PC-3 (cell line): ENCODE results near the gene EDIL3. TPM values are rescaled to one million over a fixed set of nuclear protein-coding genes. Genes with fewer than 3 reads are reported as not detected.
A peak's percentile ranks its signal among the peaks of the same experiment; 100 is the strongest.

ENCODE experiments used
- ATAC-seq: fragments of 200-7000 bp; cut with Tn5 transposase; 2 replicates; pipeline ENCODE4 v1.9.1; 2020; ENCODE audit warnings: mild to moderate bottlenecking, moderate library complexity
- BruUV-seq: library from RNA; stranded (reverse); fragments of 400-500 nt; replicated peaks from 2 replicates; lab custom pipeline; 2021; lab: Mats Ljungman, UMichigan
- CTCF ChIA-PET: fragments of 300-600 bp; sonication (Branson Sonifier 250); formaldehyde crosslinking; loops from one replicate; lab custom pipeline; 2022; ENCODE audit warnings: antibody characterized with exemption; lab: Charles Lee
- POLR2A ChIA-PET: fragments of 300-600 bp; sonication (Branson Sonifier 250); formaldehyde crosslinking; loops from one replicate; lab custom pipeline; 2022; ENCODE audit warnings: antibody characterized with exemption; ENCODE audit not compliant: unreplicated experiment; lab: Charles Lee
- DNase-seq: peaks from one replicate; pipeline ENCODE4 v3.0.0-alpha.2; 2015
- H2AFZ ChIP-seq: fragments of 300-600 bp; sonication (generic); 2 replicates; pipeline ENCODE4 v1.6.0; 2016; ENCODE audit warnings: antibody characterized with exemption, low read length
- H3F3A ChIP-seq: fragments of 300-600 bp; sonication (generic); one replicate; pipeline ENCODE4 v1.6.0; 2017; ENCODE audit warnings: antibody characterized with exemption, low read length, control low read depth, mild to moderate bottlenecking; ENCODE audit not compliant: unreplicated experiment
- H3K27ac ChIP-seq: fragments of 300-600 bp; sonication (generic); 2 replicates; pipeline ENCODE4 v1.5.1; 2016; ENCODE audit warnings: mild to moderate bottlenecking, low read length
- H3K27me3 ChIP-seq: fragments of 300-600 bp; sonication (generic); 2 replicates; pipeline ENCODE4 v1.6.1; 2016; ENCODE audit warnings: low read length, mixed read lengths
- H3K36me3 ChIP-seq: fragments of 300-600 bp; sonication (generic); 2 replicates; pipeline ENCODE4 v1.6.1; 2016; ENCODE audit warnings: low read depth, mixed run types, low read length, mixed read lengths
- H3K4me1 ChIP-seq: fragments of 300-600 bp; sonication (generic); 2 replicates; pipeline ENCODE4 v1.5.1; 2016; ENCODE audit warnings: low read length; ENCODE audit not compliant: insufficient read depth
- H3K4me2 ChIP-seq: fragments of 300-600 bp; sonication (generic); 2 replicates; pipeline ENCODE4 v1.6.0; 2016; ENCODE audit warnings: low read length
- H3K4me3 ChIP-seq: fragments of 300-600 bp; sonication (generic); 2 replicates; pipeline ENCODE4 v1.5.1; 2016; ENCODE audit warnings: mild to moderate bottlenecking, low read length, mixed read lengths
- H3K79me2 ChIP-seq: fragments of 300-600 bp; sonication (generic); 2 replicates; pipeline ENCODE4 v1.6.1; 2017; ENCODE audit warnings: low read length, mixed read lengths
- H3K9ac ChIP-seq: fragments of 300-600 bp; sonication (generic); 2 replicates; pipeline ENCODE4 v1.6.0; 2016; ENCODE audit warnings: mild to moderate bottlenecking, low read length
- H3K9me2 ChIP-seq: fragments of 300-600 bp; sonication (generic); replicated peaks from 2 replicates; pipeline ENCODE4 v1.6.1; 2016; ENCODE audit warnings: mixed run types, low read length, mixed read lengths
- H3K9me3 ChIP-seq: fragments of 300-600 bp; sonication (generic); 2 replicates; pipeline ENCODE4 v1.6.1; 2016; ENCODE audit warnings: low read length, mixed read lengths
- H4K20me1 ChIP-seq: fragments of 300-600 bp; sonication (generic); 2 replicates; pipeline ENCODE4 v1.6.1; 2016; ENCODE audit warnings: low read length, mixed read lengths
- EZH2 ChIP-seq: fragments of 300-600 bp; sonication (generic); IDR thresholded peaks from one replicate; pipeline ENCODE4 v1.6.1; 2017; ENCODE audit warnings: antibody characterized with exemption, mild to moderate bottlenecking, low read length; ENCODE audit not compliant: unreplicated experiment
- EZH2phosphoT487 ChIP-seq: fragments of 300-600 bp; sonication (generic); IDR thresholded peaks from 2 replicates; pipeline ENCODE4 v1.6.1; 2018; ENCODE audit warnings: mild to moderate bottlenecking, antibody characterized with exemption, low read length, borderline replicate concordance
- intact Hi-C: fragments of 100-400 bp; cut with micrococcal nuclease; formaldehyde crosslinking; loops from 2 replicates; pipeline ENCODE4 v1.9.0; 2023
- total RNA-seq: library from RNA; depleted of rRNA; stranded (reverse); fragments of >200 nt; gene quantifications from 2 replicates; pipeline ENCODE4 v1.2.3, GENCODE V29; 2014
- TF ChIP-seq, protein P1 (sequence below): fragments of 300-600 bp; sonication (generic); conservative IDR thresholded peaks from 2 replicates; pipeline ENCODE4 v1.5.1; 2017; ENCODE audit warnings: antibody characterized with exemption, low read depth, mild to moderate bottlenecking, low read length

The EDIL3 gene
- total RNA-seq, 1 experiment from 2014 or later = 13.8 TPM

DNA sequence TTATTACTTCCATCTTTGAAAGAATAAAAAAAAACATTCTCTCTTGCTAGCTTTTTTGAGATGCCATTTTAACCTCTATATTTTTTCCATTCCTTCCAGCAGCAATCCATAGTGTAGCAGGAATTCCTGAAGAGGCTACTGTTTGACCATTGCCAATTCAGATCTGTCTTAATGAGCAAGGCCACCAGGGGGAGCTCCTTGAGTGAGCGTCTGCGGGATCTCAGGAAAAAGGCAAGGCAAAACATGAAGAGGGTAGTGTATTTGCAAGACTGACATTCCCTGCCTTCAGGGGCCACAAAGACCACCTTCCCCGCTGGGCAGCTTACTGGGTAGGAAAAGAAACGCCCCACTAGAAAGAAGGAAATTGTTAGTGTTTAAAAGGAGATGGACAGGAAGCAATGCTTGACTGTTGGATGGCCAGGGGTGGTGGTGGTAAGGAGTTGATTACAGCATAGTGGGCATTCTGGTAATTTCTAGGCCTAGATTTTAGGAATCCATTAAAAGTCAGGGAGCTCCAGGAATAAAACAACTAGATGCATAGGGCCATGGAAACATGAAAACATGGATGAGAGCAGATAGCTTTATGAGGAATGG lies 457.4 kb downstream of the EDIL3 start:
- no peak for TF ChIP-seq EZH2
- TF ChIP-seq, protein P1, sequence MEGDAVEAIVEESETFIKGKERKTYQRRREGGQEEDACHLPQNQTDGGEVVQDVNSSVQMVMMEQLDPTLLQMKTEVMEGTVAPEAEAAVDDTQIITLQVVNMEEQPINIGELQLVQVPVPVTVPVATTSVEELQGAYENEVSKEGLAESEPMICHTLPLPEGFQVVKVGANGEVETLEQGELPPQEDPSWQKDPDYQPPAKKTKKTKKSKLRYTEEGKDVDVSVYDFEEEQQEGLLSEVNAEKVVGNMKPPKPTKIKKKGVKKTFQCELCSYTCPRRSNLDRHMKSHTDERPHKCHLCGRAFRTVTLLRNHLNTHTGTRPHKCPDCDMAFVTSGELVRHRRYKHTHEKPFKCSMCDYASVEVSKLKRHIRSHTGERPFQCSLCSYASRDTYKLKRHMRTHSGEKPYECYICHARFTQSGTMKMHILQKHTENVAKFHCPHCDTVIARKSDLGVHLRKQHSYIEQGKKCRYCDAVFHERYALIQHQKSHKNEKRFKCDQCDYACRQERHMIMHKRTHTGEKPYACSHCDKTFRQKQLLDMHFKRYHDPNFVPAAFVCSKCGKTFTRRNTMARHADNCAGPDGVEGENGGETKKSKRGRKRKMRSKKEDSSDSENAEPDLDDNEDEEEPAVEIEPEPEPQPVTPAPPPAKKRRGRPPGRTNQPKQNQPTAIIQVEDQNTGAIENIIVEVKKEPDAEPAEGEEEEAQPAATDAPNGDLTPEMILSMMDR = peak; percentile 86
- H4K20me1 ChIP-seq = no peaks in the 10 kb centered on the region
- DNase-seq (peak; percentile 79), ATAC-seq (peak; percentile 31; the same call in 1 of the 2 replicates)
- CTCF ChIA-PET = interaction anchor here (0.6 kb wide), 2 partner anchors 189 to 684 kb away, joined by 3 to 4 read pairs; no protein-coding TSS in a partner anchor
- POLR2A ChIA-PET = no interaction called here
- H3F3A ChIP-seq = no peaks in the 10 kb centered on the region
- peaks cover 6% of the 10 kb centered on the region; the same call in 1 of the 2 replicates for H3K4me1 ChIP-seq
- H3K79me2 ChIP-seq = no peaks in the 10 kb centered on the region
- H3K9me2 ChIP-seq = no peaks in the 10 kb centered on the region
- no peaks in the 10 kb centered on the region for H3K27me3 ChIP-seq
- no peak overlapping the region for H3K4me3 ChIP-seq
- H3K4me2 ChIP-seq = no peak overlapping the region
- H2AFZ ChIP-seq = peak overlapping the region; percentile 19; the same call in 1 of the 2 replicates
- no peak overlapping the region for H3K27ac ChIP-seq
- no peaks in the 10 kb centered on the region for H3K36me3 ChIP-seq
- no TSS peak for BruUV-seq
- intact Hi-C loops = loop anchor here (5.0 kb wide), 3 partner anchors 90 to 515 kb away; no protein-coding TSS in a partner anchor
- no peaks in the 10 kb centered on the region for H3K9me3 ChIP-seq
- H3K9ac ChIP-seq = no peak overlapping the region

DNA sequence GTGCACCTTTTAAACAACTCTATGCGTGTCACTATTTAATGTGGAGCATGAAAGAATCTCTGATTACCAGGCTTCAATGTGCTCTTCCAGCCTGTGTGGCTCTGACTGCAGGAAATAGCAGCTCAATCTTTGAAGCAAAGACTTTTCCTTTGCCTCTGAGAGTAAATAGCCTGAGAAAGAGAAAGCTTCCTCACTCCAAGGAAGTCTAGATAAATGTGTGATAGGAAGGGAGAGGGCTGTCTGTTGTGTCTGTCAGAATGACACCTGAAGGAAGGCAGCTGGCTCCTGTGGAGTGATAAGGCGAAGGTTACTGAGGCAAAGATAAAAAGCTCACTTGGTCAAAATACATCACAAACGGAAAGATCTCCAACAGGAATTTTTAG lies 458.7 kb downstream of the EDIL3 start:
- Histone ChIP-seq H2AFZ (no peak overlapping the region), H3K4me2 (no peak overlapping the region), H3K4me3 (no peak overlapping the region), H3K27me3 (no peaks in the 10 kb centered on the region), H3K9ac (no peak overlapping the region), H3K4me1 (peaks cover 6% of the 10 kb centered on the region; the same call in 1 of the 2 replicates), H3K36me3 (no peaks in the 10 kb centered on the region), H3K9me2 (no peaks in the 10 kb centered on the region), H3K79me2 (no peaks in the 10 kb centered on the region), H4K20me1 (no peaks in the 10 kb centered on the region), H3K27ac (no peak overlapping the region), H3F3A (no peaks in the 10 kb centered on the region), H3K9me3 (no peaks in the 10 kb centered on the region)
- BruUV-seq = no TSS peak
- TF ChIP-seq, protein P1 = no peak
- TF ChIP-seq EZH2 = no peak
- no peak for TF ChIP-seq EZH2phosphoT487
- CTCF ChIA-PET = no interaction called here
- intact Hi-C loops = loop anchor here (5.0 kb wide), 3 partner anchors 91 to 516 kb away; no protein-coding TSS in a partner anchor
- POLR2A ChIA-PET = no interaction called here
- ATAC-seq (no peak), DNase-seq (no peak)

DNA sequence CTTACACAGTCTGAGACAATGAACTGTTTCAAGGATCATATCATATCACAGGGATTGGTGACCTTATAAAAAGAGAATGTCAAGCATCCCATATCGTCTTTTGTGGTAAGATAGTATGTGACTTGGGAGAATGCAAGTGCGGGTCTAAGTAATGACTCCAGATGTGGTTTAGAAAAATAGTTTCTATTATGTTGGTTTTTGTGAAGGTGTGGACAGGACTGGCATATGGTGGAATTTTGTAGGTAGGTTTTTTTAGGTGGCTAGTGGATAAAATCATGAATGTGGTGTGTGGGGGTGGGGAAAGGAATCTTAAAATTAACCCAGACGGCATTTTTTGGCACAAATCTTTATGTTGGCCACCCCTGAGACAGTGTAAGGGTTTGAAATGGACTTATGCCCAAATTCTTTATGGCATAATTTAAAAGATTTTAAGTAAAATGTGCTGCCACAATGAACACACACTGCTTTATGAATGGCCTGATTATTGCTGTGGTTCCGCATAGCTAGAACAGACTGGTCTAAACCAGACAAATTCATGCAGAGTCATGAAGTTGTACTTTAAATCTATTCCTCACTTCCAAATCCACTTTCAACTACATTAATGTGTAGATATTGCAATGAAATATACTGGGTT lies 459.2 kb downstream of the EDIL3 start:
- Histone ChIP-seq H3K4me2 (0 out of 2 replicates have a peak overlapping the region, but pooled peaks have one; percentile 16), H3K27me3 (no peaks in the 10 kb centered on the region), H3K27ac (no peak overlapping the region), H3K4me1 (peaks cover 6% of the 10 kb centered on the region; the same call in 1 of the 2 replicates), H3K9ac (no peak overlapping the region), H3K4me3 (no peak overlapping the region), H3K9me2 (no peaks in the 10 kb centered on the region), H2AFZ (no peak overlapping the region), H4K20me1 (no peaks in the 10 kb centered on the region), H3F3A (no peaks in the 10 kb centered on the region), H3K9me3 (no peaks in the 10 kb centered on the region), H3K79me2 (no peaks in the 10 kb centered on the region), H3K36me3 (no peaks in the 10 kb centered on the region)
- ChIA-PET POLR2A (no interaction called here), CTCF (no interaction called here)
- BruUV-seq = no TSS peak
- no peak for ATAC-seq
- TF ChIP-seq EZH2phosphoT487 (no peak), EZH2 (no peak)
- TF ChIP-seq, protein P1 = no peak
- intact Hi-C loops = loop anchor here (5.0 kb wide), 3 partner anchors 92 to 517 kb away; no protein-coding TSS in a partner anchor
- peak; percentile 11 for DNase-seq
